NCI-H748 (cell line): ENCODE measurements around the gene IGF1.

Experiments
- DNase-seq: peaks from one replicate; lab custom pipeline; 2025; ENCODE audit not compliant: unreplicated experiment; lab: John Stamatoyannopoulos, UW

Gene IGF1

DNA sequence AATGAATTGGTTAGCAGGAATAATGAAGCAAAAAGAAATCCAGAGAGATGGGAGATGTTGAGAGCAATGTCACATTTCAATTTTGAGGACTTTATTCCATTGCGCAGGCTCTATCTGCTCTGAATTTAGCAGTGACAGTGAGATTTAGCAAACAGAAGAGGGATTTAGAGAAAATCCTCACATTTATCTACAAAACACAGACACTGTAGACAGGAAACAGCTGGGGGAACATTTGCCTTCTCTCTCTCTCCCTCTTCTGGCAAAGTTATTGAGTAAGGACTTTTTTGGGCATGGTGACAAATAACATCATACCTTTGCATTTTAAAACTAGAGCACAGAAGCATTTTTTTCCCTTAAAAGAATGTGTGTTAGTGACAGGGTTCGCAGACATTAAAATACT is at the start of gene IGF1:
TSS of gene IGF1 (minus strand) at position 158 of the 400 bp plus-strand sequence. CDS start 182 bp downstream, outside the sequence.
- DNase-seq, result no peak

DNA sequence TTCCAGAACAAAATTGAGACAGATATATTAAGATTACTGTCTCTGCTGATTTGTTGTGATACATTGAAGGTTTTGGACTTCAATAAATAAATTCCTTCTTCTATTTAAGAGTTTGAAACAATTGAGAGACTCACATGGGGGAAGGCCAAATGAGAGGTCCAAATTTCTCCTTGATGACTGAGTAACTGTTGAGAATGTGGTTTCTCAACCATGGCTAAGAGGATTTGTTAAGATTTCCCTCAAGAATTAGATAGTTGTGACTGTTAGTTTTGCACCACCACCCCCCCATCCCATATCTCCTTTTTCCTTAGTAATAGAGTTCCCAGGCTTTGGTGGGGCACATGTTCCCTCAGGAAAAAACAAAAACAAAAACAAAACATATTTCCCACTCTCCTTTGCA is 47.7 kb upstream of the IGF1 start:
- no peak for DNase-seq

DNA sequence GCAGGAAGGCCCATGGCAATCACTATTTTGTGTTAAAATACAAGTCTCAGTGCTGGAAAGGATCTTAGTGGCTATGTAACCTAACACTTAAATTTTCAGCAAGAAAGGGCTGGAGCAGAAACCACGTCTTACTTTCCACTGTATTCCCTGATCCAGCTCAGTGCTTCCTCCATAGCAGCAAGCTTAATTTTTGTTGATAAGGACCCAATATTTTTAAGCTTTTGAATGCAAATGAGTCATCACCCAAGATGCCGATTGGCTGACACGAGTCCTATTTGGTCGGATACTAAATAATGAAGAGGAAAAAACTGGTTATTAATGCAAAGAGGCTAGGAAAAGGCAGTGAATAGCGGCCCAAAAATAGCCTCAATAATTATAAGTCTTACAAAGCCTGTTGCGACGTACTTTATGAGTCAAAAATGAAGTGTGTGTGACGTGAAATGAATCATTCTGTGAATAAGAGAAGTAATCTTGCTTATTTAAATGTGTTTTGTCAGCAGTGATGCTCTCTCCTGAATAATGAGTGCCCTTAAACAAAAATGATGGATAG is 46.9 kb upstream of the IGF1 start:
- DNase-seq, result no peak

DNA sequence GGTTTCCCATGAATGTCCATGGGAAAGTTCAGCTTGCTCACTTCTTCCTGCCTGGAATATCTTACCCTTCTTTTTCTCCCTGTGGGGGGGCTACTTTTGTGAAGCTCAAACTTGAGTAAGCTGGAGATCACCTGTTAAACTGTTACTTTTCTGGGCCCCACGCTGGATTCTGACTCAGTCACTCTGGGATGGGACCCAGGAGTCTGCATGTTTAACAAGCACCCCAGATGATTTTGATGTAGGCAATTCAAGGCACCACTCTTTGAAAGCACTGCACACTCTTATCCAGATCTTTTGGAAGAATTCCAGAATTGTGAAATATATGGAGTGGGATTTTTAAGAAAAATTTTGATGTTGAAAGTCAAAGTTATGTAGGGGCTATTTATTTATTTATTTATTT is 46.3 kb upstream of the IGF1 start:
- no peak for DNase-seq

DNA sequence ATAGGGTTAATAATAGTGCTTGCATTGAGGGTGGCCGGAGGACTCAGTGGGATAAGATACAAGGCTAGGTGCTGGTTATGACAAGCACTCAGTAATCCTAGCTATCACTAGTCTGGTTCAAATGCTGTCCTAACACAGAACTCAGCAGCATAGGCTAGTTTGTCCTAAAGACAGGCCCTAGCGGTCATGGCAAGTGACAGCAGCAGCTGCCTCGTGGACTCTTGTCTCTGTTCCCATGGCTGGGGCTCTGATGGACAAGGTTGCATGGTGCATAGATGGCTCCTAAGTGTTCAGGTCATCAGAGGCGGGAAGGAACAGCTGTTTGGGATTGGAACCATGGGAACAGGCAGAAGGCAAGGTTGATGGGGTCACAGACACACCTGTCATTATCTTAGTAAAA is 42.4 kb upstream of the IGF1 start:
- peak; percentile 92 for DNase-seq

DNA sequence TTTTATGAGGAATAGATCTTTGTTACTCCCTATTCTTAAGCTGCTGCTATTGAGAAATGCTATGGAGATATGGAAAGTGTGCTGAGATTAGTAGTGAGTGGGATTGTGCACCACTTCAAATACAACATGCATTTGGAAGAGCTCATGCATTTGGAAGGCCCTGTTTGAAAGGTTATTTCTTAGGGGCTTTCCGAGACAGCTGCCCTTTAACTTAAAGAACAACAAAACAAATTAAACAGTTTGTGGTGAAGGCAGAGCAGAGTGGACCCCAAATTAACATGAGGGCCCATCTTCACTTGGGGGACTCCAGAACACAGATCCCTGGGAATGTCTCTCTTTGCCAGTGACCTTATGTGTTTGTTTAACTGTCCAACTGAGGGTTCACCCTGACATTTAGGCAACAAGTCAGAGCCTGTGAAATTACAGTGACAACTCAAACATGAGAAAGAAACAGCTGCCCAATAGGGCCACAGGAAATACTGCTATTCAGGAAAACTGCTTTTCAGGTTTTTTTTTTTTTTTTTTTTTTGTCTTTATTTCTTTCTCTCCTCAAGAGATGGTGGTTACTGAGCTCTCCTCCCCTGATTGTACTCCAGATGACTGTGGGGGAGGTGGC is 41.4 kb upstream of the IGF1 start:
- DNase-seq, result peak; percentile 67

DNA sequence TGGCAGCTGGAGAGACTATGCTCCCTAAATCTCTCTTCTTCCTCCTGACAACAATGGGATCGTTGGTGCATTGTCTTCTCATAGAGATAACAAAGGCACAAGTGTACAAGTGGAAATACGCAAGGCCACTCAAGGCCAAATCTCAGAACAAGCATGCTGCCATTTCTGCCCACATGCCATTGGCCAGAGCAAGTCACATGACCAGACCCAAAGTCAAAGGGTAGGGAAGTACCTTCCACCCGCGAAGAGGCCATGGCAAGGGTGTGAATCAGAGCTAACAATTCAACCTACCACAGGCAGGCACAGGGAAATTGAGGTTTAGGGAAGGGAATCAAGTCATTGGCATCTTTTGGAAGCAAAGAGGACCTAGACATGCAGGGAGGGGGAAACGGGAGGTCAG is 38.5 kb upstream of the IGF1 start:
- no peak for DNase-seq

DNA sequence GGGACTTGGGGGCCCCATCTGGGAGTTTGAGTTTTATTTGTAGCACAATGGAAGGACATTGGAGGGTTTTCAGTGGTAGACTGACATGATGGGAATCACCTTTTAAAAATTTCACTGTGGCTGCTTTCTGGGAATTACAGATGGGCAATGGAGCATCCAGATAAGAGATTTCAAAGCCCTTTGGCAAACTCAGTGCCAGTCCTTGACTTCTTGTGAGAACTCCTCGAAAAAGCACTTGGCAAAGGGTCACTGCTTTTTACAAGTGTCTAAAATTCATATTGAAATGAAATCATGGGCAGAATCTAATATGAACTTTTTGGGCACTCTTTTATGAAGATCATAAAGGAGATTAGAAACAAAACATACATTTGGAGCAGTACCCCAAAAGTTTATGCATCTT is 34.3 kb upstream of the IGF1 start:
- DNase-seq, result no peak

DNA sequence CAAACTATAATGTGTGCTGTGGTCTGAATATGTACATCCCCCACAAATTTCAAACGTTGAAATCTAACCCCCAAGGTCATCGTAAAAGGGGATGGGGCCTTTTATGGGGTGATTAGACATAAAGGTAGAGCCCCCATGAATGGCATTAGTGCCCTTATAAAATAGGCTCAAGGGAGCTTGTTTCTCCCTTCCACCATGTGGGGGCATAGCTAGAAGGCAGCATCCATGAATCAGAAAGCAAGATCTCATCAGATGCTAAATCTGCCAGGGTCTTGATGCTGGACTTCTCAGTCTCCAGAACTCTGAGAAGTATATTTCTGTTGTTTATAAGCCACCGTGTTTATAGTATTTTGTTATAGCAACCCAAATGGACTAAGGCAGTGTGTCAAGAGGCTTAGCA is 33.4 kb upstream of the IGF1 start:
- peak; percentile 12 for DNase-seq

DNA sequence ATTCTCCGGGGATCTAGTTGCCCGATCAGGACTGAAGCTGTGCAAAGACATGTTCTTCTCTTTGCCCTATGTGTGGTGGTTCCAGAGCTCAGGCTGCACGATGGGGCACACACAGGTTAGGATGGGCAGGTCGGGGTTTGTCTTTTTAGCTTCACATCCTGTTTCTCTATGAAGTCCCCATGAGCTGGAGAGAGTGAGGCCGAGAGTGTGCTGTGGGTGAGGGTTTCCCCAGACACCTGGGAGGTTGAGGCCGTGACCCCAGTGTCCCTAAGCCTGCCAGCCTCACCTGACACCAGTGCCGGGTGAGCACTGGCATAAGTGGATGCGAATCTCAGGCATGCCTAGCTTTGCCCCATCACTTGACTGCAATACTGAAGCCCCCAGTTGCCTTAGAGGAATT is 32.9 kb upstream of the IGF1 start:
- DNase-seq, result no peak

DNA sequence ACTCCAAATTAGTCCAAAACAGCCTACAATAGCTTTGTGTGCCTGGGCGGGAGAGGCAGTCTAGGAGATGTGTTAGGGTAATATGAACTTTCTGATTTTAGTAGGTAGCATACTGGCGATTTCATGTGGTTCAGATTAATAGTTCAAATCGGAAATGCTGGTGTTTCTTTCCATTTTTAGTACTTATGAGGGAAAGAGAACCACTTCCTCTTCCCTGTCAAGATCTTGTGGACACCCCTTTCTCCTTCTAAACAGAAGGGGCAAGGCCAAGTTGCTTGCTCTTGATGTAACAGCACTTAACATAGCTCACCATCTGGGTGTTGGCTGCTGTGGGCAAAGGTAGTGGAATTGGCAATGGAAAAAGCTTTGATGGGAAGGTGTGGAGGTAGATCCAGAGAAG is 32.2 kb upstream of the IGF1 start:
- DNase-seq, result no peak

DNA sequence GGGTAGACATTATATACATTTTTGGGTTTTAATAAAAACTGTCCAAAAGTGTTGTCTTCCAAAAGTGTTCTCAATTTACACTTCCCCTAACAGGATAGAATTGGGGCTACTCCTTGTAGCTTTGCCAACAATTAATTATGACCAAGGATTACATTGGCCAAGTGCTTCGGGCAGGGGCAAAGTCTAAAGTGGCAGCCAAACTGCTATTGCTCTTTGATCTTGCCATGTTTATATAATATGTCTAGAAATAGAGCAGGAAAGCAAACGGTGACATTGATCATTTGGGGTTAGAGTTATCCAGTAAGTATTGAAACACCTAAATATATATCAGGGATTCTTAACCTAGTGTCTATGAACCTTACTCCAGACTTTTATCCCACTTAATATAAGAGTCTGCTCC is 31.2 kb upstream of the IGF1 start:
- DNase-seq, result no peak

DNA sequence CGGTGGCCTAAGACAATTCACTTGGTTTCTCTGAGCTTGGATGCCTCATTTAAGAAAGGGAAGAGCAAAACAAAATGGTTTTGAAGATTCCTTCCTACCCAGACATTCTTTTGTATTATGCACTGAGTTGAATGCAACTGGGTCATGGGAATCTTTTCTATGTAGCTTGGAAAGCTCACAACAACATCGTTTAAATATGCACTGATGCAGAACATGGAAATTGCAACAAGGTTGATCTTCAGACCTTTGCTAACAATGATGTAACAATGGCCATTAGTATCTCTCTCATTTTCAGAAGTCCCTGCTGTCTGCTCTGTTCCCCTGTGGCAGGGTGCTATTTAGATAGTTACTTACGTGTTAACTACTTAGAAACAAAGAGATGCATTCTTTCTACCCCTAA is 30.1 kb upstream of the IGF1 start:
- no peak for DNase-seq

DNA sequence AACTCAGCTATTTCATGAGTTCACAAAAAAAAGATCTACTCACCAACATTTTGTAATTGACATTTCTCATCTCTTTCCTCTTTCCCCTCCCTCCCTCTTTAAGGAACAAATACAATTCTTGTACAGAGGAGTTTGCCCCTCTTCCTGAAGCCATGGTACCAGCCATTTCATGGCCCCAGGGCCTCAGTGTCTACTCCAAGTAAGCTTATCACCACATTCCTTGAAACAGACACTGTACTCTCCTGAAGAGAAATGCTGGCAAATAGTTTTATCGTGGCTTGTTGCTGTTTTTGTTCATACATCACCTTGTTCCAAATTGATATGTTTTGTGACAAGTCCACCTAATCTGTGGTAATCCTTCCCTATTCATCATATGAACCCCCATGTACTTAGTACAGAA is 29.7 kb upstream of the IGF1 start:
- no peak for DNase-seq

DNA sequence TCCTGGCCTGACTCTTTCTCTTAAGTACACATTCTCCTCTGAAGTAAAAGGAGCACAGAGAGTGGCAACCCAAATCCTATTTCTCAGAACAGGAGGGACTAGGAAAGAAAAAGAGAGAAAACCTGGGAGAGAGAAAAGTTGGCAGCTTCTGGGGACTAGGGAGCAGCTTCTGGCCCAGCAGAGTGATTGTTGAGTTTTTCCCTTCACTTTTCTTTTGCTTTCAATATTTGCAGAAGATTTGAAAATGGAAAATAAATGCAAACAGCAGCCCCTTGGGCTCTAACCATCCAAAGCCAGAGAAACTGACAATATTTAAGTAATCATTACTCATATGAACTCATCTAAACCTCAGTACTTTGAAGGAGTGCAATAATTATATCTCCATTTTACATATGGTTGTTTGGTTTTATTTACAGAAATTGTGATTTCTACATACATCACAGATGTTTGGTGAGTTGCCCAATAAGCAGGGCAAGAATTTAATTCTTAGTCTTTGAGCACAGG is 28.8 kb upstream of the IGF1 start:
- DNase-seq, result no peak

DNA sequence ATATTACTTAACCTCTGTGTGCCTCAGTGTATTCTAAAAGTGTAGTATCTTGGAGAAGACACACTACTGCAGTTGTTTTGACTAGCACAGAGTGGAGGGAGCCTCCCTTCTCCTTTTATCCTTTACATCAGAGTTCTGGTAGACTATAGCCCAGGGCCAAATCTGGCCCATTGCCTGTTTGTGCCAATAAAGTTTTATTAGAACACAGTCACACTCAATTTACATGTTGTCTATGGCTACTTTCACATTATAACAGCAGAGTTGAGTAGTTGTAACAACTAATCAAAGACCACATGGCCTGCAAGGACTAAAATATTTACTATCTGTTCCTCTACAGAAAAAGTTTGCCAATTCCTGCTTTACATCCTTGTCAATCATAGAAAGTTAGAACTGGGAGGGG is 27.7 kb upstream of the IGF1 start:
- DNase-seq, result no peak

DNA sequence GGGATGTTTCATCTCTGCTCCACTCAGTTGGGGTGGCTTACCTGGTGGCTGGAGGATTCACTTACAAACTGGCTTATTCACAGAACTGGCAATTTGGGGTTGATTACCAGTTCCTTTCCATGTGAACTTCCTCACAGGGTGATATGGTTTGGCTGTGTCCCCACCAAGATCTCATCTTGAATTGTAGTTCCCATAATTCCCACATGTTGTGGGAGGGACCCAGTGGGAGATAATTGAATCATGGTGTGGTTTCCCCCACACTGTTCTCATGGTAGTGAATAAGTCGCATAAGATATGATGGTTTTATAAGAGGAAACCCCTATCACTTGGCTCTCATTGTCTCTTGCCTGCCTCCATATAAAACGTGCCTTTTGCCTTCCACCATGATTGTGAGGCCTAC is 26.9 kb upstream of the IGF1 start:
- no peak for DNase-seq

DNA sequence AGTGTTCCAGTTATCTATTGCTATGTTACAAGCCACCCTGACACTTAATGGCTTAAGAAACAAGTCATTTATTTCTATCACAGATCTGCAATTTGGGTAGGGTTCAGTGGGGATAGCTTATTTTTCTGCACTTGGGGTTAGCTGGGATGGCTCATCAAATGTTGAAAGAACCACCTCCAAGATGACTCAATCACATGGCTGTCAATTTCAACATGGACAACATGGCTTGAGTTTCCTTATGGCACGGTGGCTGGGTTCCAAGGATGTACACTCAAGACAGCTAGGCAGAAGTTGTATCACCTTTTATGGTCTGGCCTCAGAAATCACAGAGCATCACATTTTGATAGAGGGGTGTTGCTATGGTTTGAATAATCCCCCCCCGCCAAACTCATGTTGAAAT is 24.5 kb upstream of the IGF1 start:
- no peak for DNase-seq

DNA sequence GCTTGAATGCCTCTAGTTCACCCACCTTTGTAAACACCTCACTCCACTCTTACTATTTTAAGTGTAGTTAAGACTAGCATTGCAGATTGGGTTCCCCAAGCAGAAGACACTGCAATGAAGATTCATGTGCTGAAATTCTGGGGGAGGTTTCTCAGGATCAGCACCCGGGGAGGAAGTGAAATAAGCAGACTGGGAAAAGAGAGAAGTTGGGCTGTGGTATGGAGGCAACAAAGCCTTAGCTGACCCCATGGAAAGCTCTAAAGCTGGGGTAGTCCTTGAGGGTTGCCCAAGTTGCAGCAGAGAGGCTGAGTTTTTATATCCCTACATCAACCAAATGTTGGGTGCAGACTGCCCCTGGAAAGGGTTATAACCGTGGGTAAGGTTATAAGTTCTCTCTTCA is 23.9 kb upstream of the IGF1 start:
- DNase-seq, result no peak

DNA sequence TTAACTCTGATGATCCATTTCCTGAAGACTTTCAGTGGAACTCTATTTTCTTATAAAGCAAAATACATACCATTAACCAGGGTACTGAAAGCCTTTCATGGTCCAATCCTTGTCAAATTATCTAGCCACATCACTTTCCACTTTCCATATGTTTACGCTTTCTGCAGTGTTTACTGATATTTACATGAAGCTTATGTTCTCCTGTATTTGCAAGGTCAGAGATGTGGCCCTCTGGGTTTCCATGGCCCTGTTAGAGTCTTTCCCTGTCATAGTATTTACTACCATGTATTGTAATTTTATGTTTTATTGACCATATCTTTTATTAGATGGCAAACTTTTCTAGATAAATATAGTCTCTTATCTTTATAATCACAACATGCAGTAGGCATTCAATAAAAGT is 23.5 kb upstream of the IGF1 start:
- DNase-seq, result no peak

DNA sequence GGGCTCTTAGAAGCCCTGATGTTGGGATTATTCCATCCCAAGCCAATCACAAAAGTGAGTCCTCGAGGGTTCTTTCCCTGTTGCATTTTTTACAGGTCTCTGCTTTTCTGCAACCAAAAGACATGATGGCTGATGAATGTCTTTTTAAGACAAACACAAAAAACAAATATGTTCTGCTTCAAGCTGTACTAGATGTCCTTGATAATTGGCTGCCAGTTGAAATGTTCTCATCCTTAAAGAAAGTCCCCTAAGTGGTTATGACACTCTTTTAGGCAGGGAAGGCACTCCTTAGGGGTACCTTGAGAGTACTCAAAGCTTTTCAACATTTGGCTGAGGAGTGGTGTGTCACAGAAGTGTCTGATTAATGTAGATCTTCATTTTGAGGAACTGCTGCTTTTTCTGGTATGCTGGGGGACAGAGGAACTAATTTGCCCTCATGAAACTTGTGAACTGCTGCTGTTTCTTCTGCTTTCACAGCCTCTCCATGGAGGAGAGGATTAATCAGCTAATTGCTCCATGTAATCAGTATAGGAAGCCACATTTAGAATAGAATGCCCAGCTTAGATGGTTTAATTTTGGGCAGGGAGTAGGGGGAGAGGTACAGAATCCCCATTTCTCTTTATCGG is 22.8 kb upstream of the IGF1 start:
- DNase-seq, result no peak

DNA sequence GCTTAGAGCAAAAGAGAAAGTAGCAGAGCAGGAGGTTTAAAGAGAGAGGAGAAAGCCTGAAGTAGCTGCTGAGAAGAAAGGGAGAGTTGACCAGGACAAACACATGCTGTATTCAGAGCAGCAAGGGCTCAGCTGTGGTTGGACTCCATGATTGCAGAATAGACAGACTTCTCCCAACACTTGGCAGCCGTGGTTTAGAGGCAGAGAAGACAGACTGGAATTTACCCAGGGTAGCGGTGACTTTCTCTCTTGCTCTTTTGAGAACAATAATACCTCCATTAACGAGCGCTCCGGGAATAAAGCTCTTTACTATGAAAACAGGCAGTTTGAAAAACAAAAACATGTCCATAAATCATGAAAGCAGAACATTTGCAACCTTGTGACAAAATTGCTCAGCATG is 21.4 kb upstream of the IGF1 start:
- DNase-seq, result no peak

DNA sequence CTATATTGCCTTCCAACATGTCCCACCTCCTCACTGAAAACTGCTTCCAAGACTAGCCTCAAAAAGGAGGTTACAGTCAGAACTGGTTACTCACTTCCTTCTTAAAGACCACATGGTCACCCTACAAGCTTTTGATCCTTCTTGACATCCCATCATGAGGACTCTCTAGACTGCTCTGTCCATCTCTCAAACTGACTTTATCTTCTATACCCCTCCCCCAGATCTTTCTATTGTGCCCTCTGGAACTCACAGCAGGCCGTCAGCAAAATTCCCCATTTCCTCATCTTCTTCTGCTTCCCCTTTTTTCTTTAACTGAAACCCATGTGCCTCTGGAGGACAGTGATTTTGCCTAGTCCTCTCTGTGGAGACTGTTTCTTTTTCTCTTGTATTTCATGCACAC is 18.1 kb upstream of the IGF1 start:
- no peak for DNase-seq
